Lower leg skin (tissue), 3 donors: ENCODE results near the gene CEP55.

Experiments used
- CTCF ChIP-seq, 3 donors: fragments of 450-650 bp; IDR thresholded peaks; one replicate each; pipeline ENCODE4 v1.5.1; 2016; ENCODE audit warnings: antibody characterized with exemption in 3 of 3, mild to moderate bottlenecking in 3 of 3, moderate library complexity in 2 of 3
- POLR2A ChIP-seq, 2 donors: fragments of 450-650 bp; IDR thresholded peaks; one replicate each; pipeline ENCODE4 v1.6.1; 2016 to 2017; ENCODE audit warnings: antibody characterized with exemption in 2 of 2, mild to moderate bottlenecking in 1 of 2, moderate library complexity in 1 of 2

- TF ChIP-seq CTCF (IDR thresholded peaks at IDR 0.05), result no peak
- no peak for TF ChIP-seq POLR2A (IDR thresholded peaks at IDR 0.05)
Measured at GRCh38 chr10:93465806-93466675, 30.4 kb upstream of the CEP55 start.
